ENCODE measurements around the gene SMC1B. TPM values are rescaled to one million over a fixed set of nuclear protein-coding genes. Genes with fewer than 3 reads are reported as not detected.

SMC1B gene
- total and polyA plus RNA-seq, 4 donors, result 0.01 to 0.04 TPM; not detected in 2

GRCh38 chr22:45308391-45308956, 104.9 kb downstream of the SMC1B start:
- H3K9ac ChIP-seq (ENCODE audit: insufficient read depth in 1 of 2, low read length in 2 of 2), result no peak overlapping the region
- WGBS, 2 donors, result 83 to 87% methylated on average over 6 of the region's 6 CpGs

GRCh38 chr22:45306139-45306538, 107.3 kb downstream of the SMC1B start:
- H3K36me3 ChIP-seq (ENCODE audit: control insufficient read depth in 4 of 4, insufficient read depth in 4 of 4, low read length in 4 of 4), result no peaks in the 10 kb centered on the region
- H3K4me3 ChIP-seq, result no peak overlapping the region
- no peak for DNase-seq
- ATAC-seq (ENCODE audit: insufficient read depth, low FRiP score), result no peak
- H3K27ac ChIP-seq (ENCODE audit: low read depth in 1 of 2, low read length in 1 of 2), result no peak overlapping the region
- no peak overlapping the region for H3K9ac ChIP-seq (ENCODE audit: insufficient read depth in 1 of 2, low read length in 2 of 2)
- WGBS, 2 donors, result 95 to 96% methylated on average over 9 of the region's 9 CpGs
- H3K27me3 ChIP-seq (ENCODE audit: control insufficient read depth in 3 of 3, insufficient read depth in 3 of 3, low read length in 2 of 3), result no peaks in the 10 kb centered on the region
- no peaks in the 10 kb centered on the region for H3K9me3 ChIP-seq (ENCODE audit: control insufficient read depth in 4 of 4, insufficient read depth in 3 of 4, low read length in 3 of 4)
- H3K4me1 ChIP-seq (ENCODE audit: control insufficient read depth in 5 of 5, insufficient read depth in 5 of 5, low read length in 5 of 5), result peaks cover 0 to 15% (median 6%) of the 10 kb centered on the region in 5 donors
- TF ChIP-seq CTCF (IDR thresholded peaks at IDR 0.05; ENCODE audit: control extremely low read depth, extremely low read depth), result no peak

More at GRCh38 chr22:45308391-45308956, 104.9 kb downstream of the SMC1B start:
- no peak for ATAC-seq (ENCODE audit: insufficient read depth, low FRiP score)
- Histone ChIP-seq H3K36me3 (ENCODE audit: control insufficient read depth in 4 of 4, insufficient read depth in 4 of 4, low read length in 4 of 4) (peaks cover 0 to 6% (median 1%) of the 10 kb centered on the region in 4 donors), H3K27ac (ENCODE audit: low read depth in 1 of 2, low read length in 1 of 2) (no peak overlapping the region), H3K4me3 (no peak overlapping the region), H3K27me3 (ENCODE audit: control insufficient read depth in 3 of 3, insufficient read depth in 3 of 3, low read length in 2 of 3) (no peaks in the 10 kb centered on the region), H3K4me1 (ENCODE audit: control insufficient read depth in 5 of 5, insufficient read depth in 5 of 5, low read length in 5 of 5) (peaks cover 0 to 21% (median 9%) of the 10 kb centered on the region in 5 donors), H3K9me3 (ENCODE audit: control insufficient read depth in 4 of 4, insufficient read depth in 3 of 4, low read length in 3 of 4) (no peaks in the 10 kb centered on the region)
- no peak for TF ChIP-seq CTCF (IDR thresholded peaks at IDR 0.05; ENCODE audit: control extremely low read depth, extremely low read depth)
- DNase-seq, result peak in 1 of 3 donors; percentile 29

GRCh38 chr22:45305456-45306075, 107.8 kb downstream of the SMC1B start:
- WGBS, 2 donors, result 75 to 77% methylated on average over 6 of the region's 6 CpGs

More at GRCh38 chr22:45305456-45306075, 107.8 kb downstream of the SMC1B start:
- Histone ChIP-seq H3K36me3 (ENCODE audit: control insufficient read depth in 4 of 4, insufficient read depth in 4 of 4, low read length in 4 of 4) (no peaks in the 10 kb centered on the region), H3K9ac (ENCODE audit: insufficient read depth in 1 of 2, low read length in 2 of 2) (no peak overlapping the region), H3K4me3 (no peak overlapping the region), H3K9me3 (ENCODE audit: control insufficient read depth in 4 of 4, insufficient read depth in 3 of 4, low read length in 3 of 4) (no peaks in the 10 kb centered on the region), H3K4me1 (ENCODE audit: control insufficient read depth in 5 of 5, insufficient read depth in 5 of 5, low read length in 5 of 5) (peaks cover 0 to 10% (median 3%) of the 10 kb centered on the region in 5 donors), H3K27ac (ENCODE audit: low read depth in 1 of 2, low read length in 1 of 2) (no peak overlapping the region), H3K27me3 (ENCODE audit: control insufficient read depth in 3 of 3, insufficient read depth in 3 of 3, low read length in 2 of 3) (no peaks in the 10 kb centered on the region)
- TF ChIP-seq CTCF (IDR thresholded peaks at IDR 0.05; ENCODE audit: control extremely low read depth, extremely low read depth), result no peak
- ATAC-seq (ENCODE audit: insufficient read depth, low FRiP score), result no peak
- no peak for DNase-seq

All from lung (tissue), 12 donors.